Keratinocyte (primary cell): ENCODE results near the gene GRAMD1A. TPM values are rescaled to one million over a fixed set of nuclear protein-coding genes. Genes with fewer than 3 reads are reported as not detected.
"Not testable (repeated sequence)": the region's sequence is repeated elsewhere in the genome, so short reads cannot be mapped to it uniquely, and the experiment has no call there.

Source experiments
- DNase-seq: peaks from one replicate; pipeline ENCODE4 v3.0.0-alpha.2; 2011; ENCODE audit warnings: low read depth, missing footprints, low spot score
- FAIRE-seq: peaks from 2 replicates; lab custom pipeline; 2011; peaks lifted over from hg19 to GRCh38; lab: Jason Lieb, UNC
- H2AFZ ChIP-seq: 2 replicates; pipeline ENCODE4 v1.6.0; 2012; ENCODE audit warnings: low read length, control low read depth, inconsistent platforms; ENCODE audit not compliant: control insufficient read depth
- H3K27ac ChIP-seq: 2 replicates; pipeline ENCODE4 v1.5.1; 2011; ENCODE audit warnings: low read length; ENCODE audit not compliant: control insufficient read depth, insufficient read depth
- H3K27me3 ChIP-seq: 3 replicates; pipeline ENCODE4 v1.6.0; 2011; ENCODE audit warnings: low read length; ENCODE audit not compliant: control insufficient read depth, insufficient read depth; ENCODE audit errors: extremely low read depth
- H3K36me3 ChIP-seq, 2 experiments: 2 replicates in 1 of 2; 3 replicates in 1 of 2; pipeline ENCODE4 v1.5.1; 2011; ENCODE audit warnings: low read length in 2 of 2, mild to moderate bottlenecking in 1 of 2; ENCODE audit not compliant: control insufficient read depth in 2 of 2, insufficient read depth in 2 of 2; ENCODE audit errors: extremely low read depth in 1 of 2
- H3K4me1 ChIP-seq: 3 replicates; pipeline ENCODE4 v1.5.1; 2011; ENCODE audit warnings: low read length; ENCODE audit not compliant: control insufficient read depth, insufficient read depth; ENCODE audit errors: extremely low read depth
- H3K4me2 ChIP-seq: 3 replicates; pipeline ENCODE4 v1.6.0; 2011; ENCODE audit warnings: low read depth, low read length; ENCODE audit not compliant: control insufficient read depth, insufficient read depth; ENCODE audit errors: extremely low read depth
- H3K4me3 ChIP-seq, 3 experiments: fragments of 200-600 bp in 1 of 3; sonication (generic) in 1 of 3; 2 replicates in 2 of 3; 3 replicates in 1 of 3; pipeline ENCODE4 v1.5.1; 2011 to 2016; ENCODE audit warnings: low read length in 3 of 3, mild to moderate bottlenecking in 3 of 3, control low read depth in 2 of 3, inconsistent platforms in 1 of 3, low read depth in 1 of 3, mixed read lengths in 1 of 3, mixed run types in 1 of 3, moderate library complexity in 1 of 3; ENCODE audit not compliant: control insufficient read depth in 2 of 3, insufficient read depth in 2 of 3; ENCODE audit errors: extremely low read depth in 1 of 3
- H3K79me2 ChIP-seq: 2 replicates; pipeline ENCODE4 v1.6.0; 2012; ENCODE audit warnings: low read length; ENCODE audit not compliant: control insufficient read depth, insufficient read depth
- H3K9ac ChIP-seq: 3 replicates; pipeline ENCODE4 v1.6.0; 2011; ENCODE audit warnings: low read length; ENCODE audit not compliant: control insufficient read depth, insufficient read depth; ENCODE audit errors: extremely low read depth
- H3K9me1 ChIP-seq: 3 replicates; pipeline ENCODE4 v1.6.0; 2011; ENCODE audit warnings: low read length; ENCODE audit not compliant: control insufficient read depth, insufficient read depth; ENCODE audit errors: extremely low read depth
- H3K9me3 ChIP-seq: 2 replicates; pipeline ENCODE4 v1.5.1; 2012; ENCODE audit warnings: low read depth, low read length; ENCODE audit not compliant: control insufficient read depth
- H4K20me1 ChIP-seq: 3 replicates; pipeline ENCODE4 v1.6.0; 2011; ENCODE audit warnings: low read length; ENCODE audit not compliant: control insufficient read depth, insufficient read depth; ENCODE audit errors: extremely low read depth
- EZH2 ChIP-seq: IDR thresholded peaks from one replicate; pipeline ENCODE4 v1.6.1; 2012; ENCODE audit warnings: inconsistent platforms, mild to moderate bottlenecking, low read length, moderate library complexity
- dilution Hi-C: fragments of 300-500 bp; cut with MboI; formaldehyde crosslinking; loops from one replicate; pipeline ENCODE4 v1.7.0; 2020; ENCODE audit warnings: low sequenced_read_pairs; ENCODE audit not compliant: extremely low pct_ligation_motif_present
- polyA plus RNA-seq, 5 experiments: library from polyadenylated mRNA; depleted of rRNA in 3 of 5; stranded (reverse) in 3 of 5; stranded (forward) in 1 of 5; unstranded in 1 of 5; fragments of >200 nt; gene quantifications; 1 replicate in 1 of 5; 2 replicates in 3 of 5; 3 replicates in 1 of 5; pipeline versions ENCODE4 v1.2.1 to v1.2.3, GENCODE V29; 2011 to 2012; ENCODE audit warnings: missing spikeins in 2 of 5, low read depth in 1 of 5, low replicate concordance in 1 of 5
- TF ChIP-seq, protein P1 (sequence below), 3 experiments: IDR thresholded peaks in 1 of 3; conservative IDR thresholded peaks in 1 of 3; optimal IDR thresholded peaks in 1 of 3; 2 replicates in 2 of 3; 3 replicates in 1 of 3; pipeline versions ENCODE3 to v1.5.1; 2011; ENCODE audit warnings: low read length in 3 of 3, mild to moderate bottlenecking in 3 of 3, moderate library complexity in 2 of 3, control low read depth in 1 of 3, inconsistent platforms in 1 of 3; ENCODE audit not compliant: insufficient read depth in 2 of 3; ENCODE audit errors: extremely low read depth in 1 of 3

GRAMD1A gene
- polyA plus RNA-seq, 1 donor (not counting 4 experiments of a cell fraction or from before 2014, with no cell fraction given): 24.6 TPM

DNA sequence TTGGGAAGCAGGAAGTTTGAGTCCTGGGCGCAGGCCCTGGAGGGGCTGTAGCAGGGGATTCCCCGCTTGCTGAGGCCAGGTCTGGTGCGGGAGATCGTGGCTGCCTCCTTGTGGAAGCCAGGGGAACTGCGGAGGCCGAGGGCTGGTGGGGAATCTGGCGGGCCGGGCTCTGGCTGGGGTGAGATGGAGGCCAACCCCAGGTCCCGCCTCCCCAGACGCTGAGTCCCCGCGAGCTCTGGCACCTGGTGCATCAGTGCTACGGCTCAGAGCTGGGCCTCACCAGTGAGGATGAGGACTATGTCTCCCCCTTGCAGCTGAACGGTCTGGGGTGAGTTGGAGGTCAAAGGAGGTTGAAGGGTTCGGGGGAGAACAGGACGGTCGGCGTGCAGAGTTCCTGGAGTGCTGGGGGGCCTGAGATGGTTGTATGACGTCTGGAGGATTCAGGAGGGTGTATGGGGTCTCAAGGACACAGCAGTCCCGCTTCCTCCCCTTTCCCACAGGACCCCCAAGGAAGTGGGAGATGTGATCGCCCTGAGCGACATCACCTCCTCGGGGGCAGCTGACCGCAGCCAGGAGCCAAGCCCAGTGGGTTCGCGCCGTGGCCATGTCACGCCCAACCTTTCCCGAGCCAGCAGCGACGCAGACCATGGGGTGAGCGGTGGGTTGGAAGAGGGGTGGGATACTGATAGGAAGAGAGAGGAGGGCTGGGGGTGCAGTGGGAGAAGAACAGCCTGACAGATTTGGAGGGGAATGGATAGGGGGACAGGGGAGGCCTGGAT, 13.1 kb downstream of the GRAMD1A start:
- no peak overlapping the region for H3K4me3 ChIP-seq
- peaks cover 18 to 22% of the 10 kb centered on the region in 2 experiments for H3K36me3 ChIP-seq
- no peak overlapping the region for H3K27ac ChIP-seq
- FAIRE-seq: no peak
- dilution Hi-C loops: no loop called here
- no peaks in the 10 kb centered on the region for H3K27me3 ChIP-seq
- H3K9me1 ChIP-seq: no peaks in the 10 kb centered on the region
- TF ChIP-seq, protein P1, sequence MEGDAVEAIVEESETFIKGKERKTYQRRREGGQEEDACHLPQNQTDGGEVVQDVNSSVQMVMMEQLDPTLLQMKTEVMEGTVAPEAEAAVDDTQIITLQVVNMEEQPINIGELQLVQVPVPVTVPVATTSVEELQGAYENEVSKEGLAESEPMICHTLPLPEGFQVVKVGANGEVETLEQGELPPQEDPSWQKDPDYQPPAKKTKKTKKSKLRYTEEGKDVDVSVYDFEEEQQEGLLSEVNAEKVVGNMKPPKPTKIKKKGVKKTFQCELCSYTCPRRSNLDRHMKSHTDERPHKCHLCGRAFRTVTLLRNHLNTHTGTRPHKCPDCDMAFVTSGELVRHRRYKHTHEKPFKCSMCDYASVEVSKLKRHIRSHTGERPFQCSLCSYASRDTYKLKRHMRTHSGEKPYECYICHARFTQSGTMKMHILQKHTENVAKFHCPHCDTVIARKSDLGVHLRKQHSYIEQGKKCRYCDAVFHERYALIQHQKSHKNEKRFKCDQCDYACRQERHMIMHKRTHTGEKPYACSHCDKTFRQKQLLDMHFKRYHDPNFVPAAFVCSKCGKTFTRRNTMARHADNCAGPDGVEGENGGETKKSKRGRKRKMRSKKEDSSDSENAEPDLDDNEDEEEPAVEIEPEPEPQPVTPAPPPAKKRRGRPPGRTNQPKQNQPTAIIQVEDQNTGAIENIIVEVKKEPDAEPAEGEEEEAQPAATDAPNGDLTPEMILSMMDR (optimal IDR thresholded peaks at IDR 0.05 in 1 of 3, IDR thresholded peaks at IDR 0.05 in 1 of 3, conservative IDR thresholded peaks at IDR 0.05 in 1 of 3; ENCODE audit: extremely low read depth in 1 of 3, insufficient read depth in 2 of 3, low read length in 3 of 3): peak; percentile 76 to 96 (median 84)
- no peak for TF ChIP-seq EZH2
- DNase-seq: peak; percentile 9
- no peak overlapping the region for H3K4me2 ChIP-seq
- H3K9me3 ChIP-seq: no peaks in the 10 kb centered on the region
- H4K20me1 ChIP-seq: no peaks in the 10 kb centered on the region
- H3K4me1 ChIP-seq: no peaks in the 10 kb centered on the region
- H3K9ac ChIP-seq: no peak overlapping the region
- no peak overlapping the region for H2AFZ ChIP-seq
- H3K79me2 ChIP-seq: no peaks in the 10 kb centered on the region

DNA sequence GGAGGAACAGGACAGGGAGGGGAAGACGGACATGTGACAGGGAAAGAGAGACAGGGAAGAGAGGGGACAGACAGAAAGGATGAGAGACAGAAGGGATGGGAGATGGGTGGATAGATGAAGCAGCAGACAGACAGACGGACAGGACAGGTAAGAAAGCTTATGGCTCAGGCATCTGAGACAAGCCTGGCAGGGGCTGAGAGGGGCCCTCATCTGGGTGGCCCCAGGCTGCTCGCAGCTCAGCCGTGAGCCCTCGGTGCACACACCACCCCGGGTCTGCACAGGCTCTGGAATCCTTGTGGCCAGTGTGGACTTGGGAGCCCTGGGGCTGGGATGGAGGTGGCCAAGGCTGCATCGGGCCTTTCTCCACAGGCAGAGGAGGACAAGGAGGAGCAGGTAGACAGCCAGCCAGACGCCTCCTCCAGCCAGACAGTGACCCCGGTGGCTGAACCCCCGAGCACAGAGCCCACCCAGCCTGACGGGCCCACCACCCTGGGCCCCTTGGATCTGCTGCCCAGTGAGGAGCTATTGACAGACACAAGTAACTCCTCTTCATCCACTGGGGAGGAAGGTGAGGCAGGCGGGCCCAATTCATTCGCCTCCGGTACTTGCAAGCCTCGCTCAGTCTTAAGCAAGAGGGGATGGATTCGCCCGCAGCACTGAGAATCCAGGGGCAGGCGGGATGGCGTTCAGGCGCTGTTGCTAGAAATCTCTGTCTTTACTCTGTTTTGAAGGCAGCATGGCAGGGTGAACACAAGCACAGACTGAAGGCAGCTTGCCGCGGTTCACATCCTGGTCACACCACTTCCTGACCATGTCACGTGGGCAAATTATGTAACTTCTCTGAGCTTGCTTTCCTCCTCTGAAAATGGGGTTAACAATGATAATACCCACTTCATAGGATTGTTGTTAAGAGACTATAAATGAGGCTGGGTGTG, 14.0 kb downstream of the GRAMD1A start:
- dilution Hi-C loops: no loop called here
- no peaks in the 10 kb centered on the region for H4K20me1 ChIP-seq
- H3K4me2 ChIP-seq: no peak overlapping the region
- TF ChIP-seq, protein P1 (optimal IDR thresholded peaks at IDR 0.05 in 1 of 3, IDR thresholded peaks at IDR 0.05 in 1 of 3, conservative IDR thresholded peaks at IDR 0.05 in 1 of 3; ENCODE audit: extremely low read depth in 1 of 3, insufficient read depth in 2 of 3, low read length in 3 of 3): no peak
- TF ChIP-seq EZH2: no peak
- H3K9me3 ChIP-seq: no peaks in the 10 kb centered on the region
- no peak overlapping the region for H2AFZ ChIP-seq
- H3K9me1 ChIP-seq: no peaks in the 10 kb centered on the region
- H3K36me3 ChIP-seq: peaks cover 20 to 26% of the 10 kb centered on the region in 2 experiments
- H3K4me1 ChIP-seq: no peaks in the 10 kb centered on the region
- no peak overlapping the region for H3K27ac ChIP-seq
- H3K4me3 ChIP-seq: no peak overlapping the region
- no peak for DNase-seq
- no peak overlapping the region for H3K9ac ChIP-seq
- FAIRE-seq: no peak
- H3K27me3 ChIP-seq: no peaks in the 10 kb centered on the region
- H3K79me2 ChIP-seq: no peaks in the 10 kb centered on the region

- H2AFZ ChIP-seq, H3K27ac ChIP-seq, H3K4me2 ChIP-seq, H4K20me1 ChIP-seq, H3K4me1 ChIP-seq, H3K27me3 ChIP-seq, H3K4me3 ChIP-seq, H3K9me1 ChIP-seq, DNase-seq, H3K9ac ChIP-seq, FAIRE-seq, H3K9me3 ChIP-seq, dilution Hi-C loops, H3K79me2 ChIP-seq: not testable (repeated sequence)
- H3K36me3 ChIP-seq: peaks cover 25 to 31% of the 10 kb centered on the region in 2 experiments
Measured at GRCh38 chr19:35014774-35015173, 14.7 kb downstream of the GRAMD1A start.
